HG03575 (cell line): ENCODE measurements around the gene TXN.
"Not testable (repeated sequence)": the region's sequence is repeated elsewhere in the genome, so short reads cannot be mapped to it uniquely, and the experiment has no call there.

Experiments used
- ATAC-seq: cut with Tn5 transposase; IDR thresholded peaks from one replicate; pipeline ENCODE4 v1.9.1; 2021; ENCODE audit not compliant: unreplicated experiment, insufficient number of reproducible peaks, low FRiP score; ENCODE audit errors: extremely low read depth

The TXN gene

DNA sequence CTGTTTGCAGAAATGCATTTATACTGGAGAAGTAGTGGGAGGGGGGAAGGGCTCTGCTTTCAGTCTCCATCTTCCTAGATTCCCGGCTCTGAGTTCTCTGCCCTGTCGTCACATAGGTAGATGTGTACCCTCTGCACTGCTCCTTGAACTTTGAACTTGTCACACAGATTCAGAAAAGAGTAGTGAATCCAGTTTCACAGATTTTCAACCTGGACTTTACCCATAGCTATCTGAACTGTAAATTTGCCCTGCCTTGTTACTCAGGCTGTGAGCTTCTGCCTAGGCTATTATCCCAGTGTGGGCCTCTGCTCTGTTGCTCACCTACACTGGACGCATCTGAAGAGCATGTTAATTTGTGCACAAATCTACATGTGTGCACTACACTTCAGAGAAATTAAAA is 35.5 kb downstream of the TXN start:
- no peak for ATAC-seq

DNA sequence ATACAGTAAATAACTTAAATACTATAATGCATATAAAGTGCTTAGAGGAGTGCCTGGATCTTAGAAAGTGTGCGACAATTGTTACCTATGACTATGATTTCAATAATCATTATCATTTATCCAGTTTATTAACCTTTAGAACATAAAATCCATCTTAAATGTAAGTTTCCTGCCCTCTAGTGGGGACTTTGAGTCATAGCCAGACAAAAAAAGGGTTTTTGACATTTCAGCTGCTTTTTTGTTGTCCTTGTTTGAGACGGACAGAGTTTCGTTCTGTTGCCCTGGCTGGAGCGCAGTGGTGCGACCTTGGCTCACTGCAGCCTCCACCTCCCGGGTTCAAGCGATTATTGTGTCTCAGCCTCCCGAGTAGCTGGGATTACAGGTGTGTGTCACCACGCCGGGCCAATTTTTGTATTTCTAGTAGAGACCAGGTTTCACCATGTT is 38.6 kb downstream of the TXN start:
- ATAC-seq: no peak

DNA sequence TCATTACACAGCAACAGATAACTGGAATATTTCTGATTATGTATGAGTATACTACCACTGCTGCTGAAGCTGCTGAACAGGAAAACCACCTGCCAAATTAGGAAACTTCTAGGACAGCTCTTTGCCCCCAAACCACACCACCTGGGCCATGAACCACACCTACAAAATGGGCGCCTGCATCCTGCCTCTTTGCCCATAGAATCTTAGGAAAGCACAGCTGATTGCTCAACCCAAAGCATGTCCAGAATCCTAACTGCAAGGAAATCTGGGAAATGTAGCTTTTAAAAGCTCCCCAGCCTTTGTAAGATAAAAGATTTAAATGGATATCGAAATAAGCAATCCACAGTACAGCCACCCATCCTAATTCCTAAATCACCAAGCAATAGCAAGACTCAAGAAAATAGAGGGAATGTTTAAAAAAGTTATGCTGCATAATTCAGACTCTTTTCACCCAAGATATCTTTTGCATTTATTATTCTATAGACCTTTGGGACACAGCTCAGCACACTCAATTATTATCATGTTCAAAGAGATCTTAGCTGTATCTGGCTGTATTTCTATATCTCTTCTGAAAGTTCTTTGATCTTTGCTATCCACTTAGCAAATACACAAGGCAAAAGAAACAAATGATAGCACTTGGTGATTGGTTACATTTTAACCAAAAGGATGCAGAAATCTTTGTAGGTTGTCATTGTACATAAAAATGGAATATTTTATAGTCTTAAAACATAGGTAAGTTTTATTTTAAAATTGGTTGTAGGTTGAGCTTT is 41.5 kb downstream of the TXN start:
- no peak for ATAC-seq

DNA sequence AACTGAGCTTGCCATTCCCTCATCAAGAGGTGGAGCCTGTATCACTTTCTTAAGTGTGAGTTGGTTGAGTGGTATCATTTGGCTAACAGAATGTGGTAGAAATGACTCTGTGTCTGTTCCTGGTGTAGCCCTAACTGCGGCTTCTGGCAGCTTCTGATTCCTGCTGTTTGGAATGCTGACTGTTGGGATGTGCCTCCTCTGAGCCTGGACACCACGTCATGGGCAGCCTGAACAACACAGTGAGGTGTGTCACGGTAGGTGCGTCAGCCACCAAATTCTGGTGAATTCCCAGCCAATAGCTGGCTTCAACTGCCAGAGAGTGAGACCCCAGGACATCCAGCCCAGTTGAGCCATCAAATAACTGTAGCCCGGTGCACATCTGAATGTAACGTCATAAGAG is 42.2 kb downstream of the TXN start:
- ATAC-seq: no peak

DNA sequence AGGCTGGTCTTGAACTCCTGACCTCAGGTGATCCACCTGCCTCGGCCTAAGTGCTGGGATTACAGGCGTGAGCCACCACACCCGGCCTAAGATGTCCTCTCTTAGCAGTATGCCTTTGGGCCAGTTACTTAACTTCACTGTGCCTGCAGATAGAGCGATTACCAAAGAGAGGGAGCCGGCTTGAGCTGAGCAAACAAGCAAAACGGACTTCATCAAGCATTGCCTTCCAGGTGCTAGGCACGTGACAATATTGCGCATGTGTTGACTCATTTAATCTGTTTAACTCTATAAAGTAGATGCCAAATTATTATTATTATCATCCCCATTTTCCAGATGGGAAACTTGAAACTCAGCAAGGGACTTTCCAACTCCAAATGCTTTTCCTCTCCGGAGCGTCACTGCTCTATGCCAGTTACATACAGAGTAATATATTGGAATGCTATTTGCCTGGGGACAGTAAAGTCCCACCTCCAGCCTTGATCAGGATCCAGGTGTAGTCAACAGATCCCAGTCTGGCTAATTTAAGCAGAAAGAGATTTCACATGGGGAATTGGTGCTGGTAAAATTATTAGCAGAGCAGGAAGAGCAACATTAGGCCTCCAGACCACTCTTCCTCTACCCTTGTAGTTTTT is 42.8 kb downstream of the TXN start:
- ATAC-seq: no peak

DNA sequence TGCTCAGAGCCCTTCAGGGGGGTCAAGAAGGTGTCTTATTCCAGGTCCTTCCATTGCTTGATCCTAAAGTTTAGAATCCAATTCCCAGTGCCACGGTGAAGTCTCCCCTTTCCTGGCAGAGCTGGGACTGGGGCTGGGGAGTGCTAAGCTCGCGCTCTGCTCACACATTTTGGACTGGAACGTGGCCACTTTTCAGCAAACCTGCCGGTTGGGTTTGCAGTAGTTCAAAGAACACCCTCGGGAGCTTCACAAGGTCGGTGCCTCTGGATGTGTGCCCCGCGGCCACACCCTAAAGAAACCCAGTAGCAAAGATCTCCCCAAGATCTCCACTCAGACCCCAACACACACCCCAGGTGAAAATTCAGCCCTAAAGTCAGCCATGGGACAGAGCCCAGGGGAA is 48.3 kb downstream of the TXN start, which contains the start of gene C9orf152:
Gene C9orf152, minus strand, starts transcription at position 129 of the 400 bp plus-strand sequence. CDS start 580 bp downstream, outside the sequence.
- ATAC-seq: no peak

DNA sequence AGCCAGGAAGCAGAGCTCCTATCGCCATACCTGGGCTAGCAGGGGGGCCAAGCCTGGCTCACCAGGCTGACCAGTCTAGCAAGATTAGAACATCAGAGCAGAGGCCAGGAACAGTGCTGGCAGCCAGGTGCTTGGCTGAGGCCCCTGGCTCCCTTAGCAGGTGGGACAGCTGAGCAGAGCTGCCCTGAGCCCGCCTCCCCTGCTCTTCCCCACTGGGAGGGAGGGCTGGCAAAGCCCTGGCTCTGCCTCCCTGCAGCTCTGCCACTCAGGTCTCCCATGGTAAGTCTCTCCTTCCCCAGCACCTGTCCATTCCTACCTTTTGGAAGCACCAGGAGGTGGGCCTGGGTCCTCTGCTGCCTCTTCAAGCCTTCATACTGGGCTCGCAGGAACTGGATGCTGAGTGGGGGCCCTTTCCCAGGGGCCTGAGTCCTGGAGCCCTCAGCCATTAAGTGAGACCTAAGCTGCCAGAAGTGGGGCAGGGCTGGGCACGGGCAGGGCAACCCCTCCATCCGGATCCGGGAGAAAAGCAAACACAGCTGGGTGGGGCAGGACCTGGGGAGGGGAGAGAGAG is 49.2 kb downstream of the TXN start:
- no peak for ATAC-seq

DNA sequence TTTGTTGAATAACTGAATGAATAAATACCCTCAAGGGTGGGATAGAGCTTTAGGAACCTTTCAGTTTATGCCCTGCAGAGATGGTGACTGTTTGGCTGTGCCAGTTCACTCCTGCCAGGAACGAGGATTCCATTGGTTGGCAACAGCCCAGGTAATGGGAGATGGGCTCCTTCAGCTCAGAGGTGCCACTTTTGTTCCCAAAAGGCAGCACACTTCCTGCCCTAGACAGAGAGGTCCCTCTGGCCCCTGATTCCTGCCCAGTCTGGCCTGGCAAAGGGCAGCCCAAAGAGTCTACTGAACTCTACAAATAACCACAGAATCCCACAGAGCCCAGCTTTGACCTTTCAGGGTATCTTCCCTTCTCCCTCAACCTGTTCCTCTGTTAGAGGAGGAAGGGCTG is 49.9 kb downstream of the TXN start:
- no peak for ATAC-seq

DNA sequence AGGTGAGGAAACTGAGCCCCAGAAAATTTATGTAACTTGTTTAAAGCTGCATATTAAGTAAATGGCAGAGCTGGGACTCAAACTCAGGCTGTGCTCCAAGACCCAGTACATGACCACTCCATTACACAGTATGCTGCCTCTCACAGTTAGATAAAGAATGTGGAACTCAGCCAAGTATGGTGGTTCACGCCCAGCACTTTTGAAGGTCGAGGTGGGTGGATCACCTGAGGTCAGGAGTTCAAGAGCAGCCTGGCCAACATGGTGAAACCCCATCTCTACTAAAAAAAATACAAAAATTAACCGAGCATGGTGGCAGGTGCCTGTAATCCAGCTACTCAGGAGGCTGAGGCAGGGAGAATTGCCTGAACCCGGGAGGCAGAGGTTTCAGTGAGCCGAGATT is 50.7 kb downstream of the TXN start:
- not testable (repeated sequence) for ATAC-seq

DNA sequence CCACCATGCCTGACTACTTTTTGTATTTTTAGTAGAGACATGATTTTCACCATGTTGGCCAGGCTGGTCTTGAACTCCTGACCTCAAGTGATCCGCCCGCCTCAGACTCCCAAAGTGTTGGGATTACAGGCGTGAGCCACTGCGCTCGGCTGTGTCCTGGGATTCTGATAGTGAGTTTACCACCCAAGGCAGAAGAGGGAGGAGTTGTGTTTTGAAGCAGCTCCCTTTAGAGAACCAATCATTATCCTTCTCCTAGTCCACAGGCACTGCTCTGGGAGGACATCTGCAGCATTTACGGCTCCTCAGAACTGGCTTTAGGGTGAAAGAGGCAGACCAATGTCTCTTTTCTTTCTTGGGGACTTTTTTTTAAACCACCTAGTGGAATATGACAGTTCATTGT is 54.1 kb downstream of the TXN start:
- no peak for ATAC-seq

DNA sequence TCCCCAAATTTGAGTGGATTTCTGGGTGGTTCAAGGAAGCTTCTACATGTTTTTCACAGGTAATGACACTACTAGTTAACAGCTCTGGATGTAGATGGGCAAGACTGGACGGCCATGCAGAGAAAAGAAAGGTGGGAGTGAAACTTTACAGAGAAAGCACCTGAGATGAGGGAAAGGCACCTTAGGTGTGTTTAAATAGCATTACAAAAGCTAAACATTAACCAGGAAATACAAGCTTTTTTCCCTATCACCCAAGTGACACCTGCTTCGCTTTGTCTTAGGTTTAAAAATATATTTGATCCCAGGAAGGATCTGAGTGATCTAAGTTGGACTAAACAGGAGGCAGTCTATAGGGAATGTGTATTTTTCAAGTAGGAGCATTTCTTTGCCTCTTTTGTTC is 56.7 kb downstream of the TXN start:
- no peak for ATAC-seq

DNA sequence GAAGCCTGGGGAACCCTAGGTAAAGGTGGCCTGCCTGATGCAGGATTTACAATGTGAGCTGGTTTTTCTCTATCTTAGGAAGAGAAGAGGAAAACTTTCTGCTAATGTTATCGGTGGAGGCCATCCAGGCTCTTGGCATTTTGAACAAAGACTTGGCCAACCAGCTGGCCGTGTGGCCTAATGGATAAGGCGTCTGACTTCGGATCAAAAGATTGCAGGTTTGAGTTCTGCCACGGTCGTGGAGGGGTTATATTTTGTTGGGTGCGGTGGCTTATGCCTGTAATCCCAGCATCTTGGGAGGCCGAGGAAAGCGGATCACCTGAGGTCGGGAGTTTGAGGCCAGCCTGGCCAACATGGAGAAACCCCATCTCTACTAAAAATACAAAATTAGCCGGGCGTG is 58.0 kb downstream of the TXN start:
- no peak for ATAC-seq

DNA sequence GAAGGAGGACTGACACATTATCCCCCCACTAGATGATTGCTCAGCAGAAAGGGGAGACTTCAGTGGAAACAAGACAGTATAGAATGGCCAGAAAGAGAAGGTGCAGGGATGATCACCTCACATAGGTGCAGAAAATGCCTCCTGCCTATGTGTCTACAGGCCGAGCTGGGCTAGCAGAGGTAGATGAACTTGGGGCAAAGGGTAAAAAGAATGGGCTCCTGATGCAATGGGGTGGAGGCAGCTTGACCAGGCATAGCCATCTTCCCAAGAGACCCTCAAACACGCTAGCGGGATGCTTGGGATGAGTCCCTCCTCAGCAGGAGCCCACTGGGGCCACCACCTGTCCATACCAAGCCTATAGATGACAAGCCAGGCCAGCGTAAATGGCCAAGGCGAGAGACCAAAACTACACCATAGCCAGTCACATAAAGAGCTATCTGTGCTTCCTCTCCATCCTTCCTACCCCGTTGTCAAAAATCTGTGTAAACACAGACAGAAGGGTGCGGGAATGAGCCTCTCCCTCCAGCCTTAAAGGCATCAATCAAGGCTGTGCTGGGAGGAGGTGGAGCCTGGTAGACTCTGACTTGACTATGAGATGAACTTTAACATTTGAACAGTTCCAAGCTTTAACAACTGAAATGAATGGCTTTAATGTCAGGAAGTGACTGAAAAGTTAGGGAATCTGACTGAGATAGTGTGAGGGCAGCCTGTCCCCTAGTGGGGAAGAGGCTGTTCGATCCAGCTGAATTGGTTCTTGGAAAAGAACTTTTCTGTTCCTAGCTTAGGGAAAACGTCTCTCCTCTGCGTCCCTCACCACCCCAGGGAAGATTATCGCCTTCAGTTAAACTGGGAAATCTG is 58.7 kb downstream of the TXN start:
- ATAC-seq: no peak

DNA sequence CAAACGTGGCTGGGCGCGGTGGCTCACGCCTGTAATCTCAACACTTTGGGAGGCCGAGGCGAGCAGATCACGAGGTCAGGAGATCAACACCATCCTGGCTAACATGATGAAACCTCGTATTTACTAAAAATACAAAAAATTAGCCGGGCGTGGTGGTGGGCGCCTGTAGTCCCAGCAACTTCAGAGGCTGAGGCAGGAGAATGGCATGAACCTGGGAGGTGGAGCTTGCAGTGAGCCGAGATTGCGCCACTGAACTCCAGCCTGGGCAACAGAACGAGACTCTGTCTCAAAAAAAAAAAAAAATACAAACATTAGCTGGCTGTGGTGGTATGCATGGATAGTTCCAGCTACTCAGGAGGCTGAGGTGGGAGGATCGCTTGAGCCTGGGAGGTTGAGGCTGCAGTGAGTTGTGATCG is 60.2 kb downstream of the TXN start:
- ATAC-seq: not testable (repeated sequence)
